GM19468 (cell line): ENCODE results near the gene IGFBP3.

ENCODE experiments used
- ATAC-seq: cut with Tn5 transposase; IDR thresholded peaks from one replicate; pipeline ENCODE4 v1.9.1; 2021; ENCODE audit warnings: mild to moderate bottlenecking, moderate library complexity, moderate number of reproducible peaks; ENCODE audit not compliant: unreplicated experiment; ENCODE audit errors: extremely low read depth

Gene IGFBP3

GRCh38 chr7:45878457-45879144, 42.5 kb downstream of the IGFBP3 start:
- no peak for ATAC-seq

DNA sequence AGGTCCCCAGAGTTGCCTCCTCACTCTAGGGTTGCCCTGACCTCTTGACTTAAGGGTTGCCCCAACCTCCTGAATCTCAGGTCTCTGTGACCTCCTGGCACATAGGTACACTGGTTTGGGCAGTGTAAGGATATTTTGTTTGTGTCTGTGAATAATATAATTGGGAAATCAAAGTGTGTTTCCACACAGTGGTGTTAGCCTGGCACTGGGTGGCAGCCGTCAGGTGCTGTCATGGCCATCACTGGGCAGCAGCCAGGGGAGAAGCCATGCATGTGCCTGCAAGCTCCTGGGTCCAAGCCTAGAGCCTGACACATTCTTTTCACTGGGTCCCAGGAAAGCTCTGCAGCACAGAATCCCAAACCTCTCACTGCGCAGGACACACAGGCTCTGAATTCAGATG, 44.6 kb downstream of the IGFBP3 start:
- no peak for ATAC-seq

- no peak for ATAC-seq
These were observed 46.5 kb downstream of the IGFBP3 start for GRCh38 chr7:45874408-45875131.

- no peak for ATAC-seq
These were observed 47.7 kb downstream of the IGFBP3 start for GRCh38 chr7:45873355-45873754.

GRCh38 chr7:45873035-45873354, 48.1 kb downstream of the IGFBP3 start, which contains the start of gene CCDC201:
CCDC201 (minus strand) TSS chr7:45873082; CDS start chr7:45873007, 75 bp downstream.
- ATAC-seq: no peak

DNA sequence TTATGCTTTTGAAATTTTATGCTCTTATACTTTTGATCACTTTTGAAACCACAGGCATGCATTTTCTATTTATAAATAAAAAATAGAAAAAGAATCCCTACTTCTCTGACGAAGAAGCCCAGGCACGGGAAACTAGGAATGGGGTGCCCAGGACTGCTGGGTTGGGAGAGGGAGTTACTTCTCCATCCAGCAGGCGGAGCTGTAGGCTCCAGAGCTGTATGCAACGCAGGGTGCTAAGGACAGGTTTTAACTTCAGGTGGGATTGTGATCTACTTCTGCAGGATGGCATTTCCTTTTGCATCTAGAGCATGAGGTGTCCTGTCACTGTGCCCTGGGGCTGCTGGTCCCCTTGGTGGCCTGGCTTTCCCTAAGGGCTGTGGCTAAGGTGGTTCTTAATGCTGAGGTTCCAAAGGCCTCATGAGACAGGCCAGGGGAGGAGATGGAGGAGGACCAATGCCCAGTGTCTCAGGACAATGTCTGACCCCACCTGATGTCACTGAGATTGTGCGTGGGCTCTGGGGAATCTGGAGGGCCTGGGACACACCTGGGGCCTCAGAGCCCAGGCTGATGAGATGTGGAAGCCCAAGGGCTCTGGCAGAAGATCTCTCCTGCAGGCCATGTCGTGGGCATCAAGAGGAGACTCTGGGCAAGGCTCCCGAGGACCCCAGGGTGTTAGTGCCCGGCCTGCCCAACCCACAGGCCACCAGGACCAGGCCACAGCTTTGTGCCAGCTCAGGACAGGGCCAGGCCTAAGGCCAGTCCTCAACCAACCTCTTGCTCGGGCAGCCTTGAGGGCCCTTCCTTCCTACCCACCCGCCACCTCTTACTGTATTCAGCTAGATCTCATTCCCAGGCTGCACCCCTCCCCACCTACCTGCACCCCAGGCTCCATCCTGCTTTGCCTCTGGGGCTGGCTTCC, 48.7 kb downstream of the IGFBP3 start:
- ATAC-seq: no peak

DNA sequence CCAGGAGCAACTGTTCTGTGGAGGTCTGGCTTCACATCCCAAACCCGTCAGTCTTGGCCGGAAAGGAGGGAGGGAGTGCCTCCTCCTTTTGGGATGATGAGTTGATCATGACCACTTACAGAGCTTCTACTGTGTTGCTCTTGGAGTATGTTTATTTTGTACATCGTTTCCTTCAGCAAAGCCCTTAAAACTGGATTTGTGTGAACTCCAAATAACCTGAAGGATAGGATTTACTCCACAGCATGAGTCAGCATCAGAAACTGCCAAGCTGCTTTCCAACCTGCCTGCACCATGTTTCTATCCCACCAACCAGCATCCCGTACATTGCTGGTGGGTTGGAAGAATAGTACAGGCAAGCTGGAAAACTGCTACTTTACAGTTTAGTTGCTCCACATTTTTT, 51.6 kb downstream of the IGFBP3 start:
- ATAC-seq: no peak

DNA sequence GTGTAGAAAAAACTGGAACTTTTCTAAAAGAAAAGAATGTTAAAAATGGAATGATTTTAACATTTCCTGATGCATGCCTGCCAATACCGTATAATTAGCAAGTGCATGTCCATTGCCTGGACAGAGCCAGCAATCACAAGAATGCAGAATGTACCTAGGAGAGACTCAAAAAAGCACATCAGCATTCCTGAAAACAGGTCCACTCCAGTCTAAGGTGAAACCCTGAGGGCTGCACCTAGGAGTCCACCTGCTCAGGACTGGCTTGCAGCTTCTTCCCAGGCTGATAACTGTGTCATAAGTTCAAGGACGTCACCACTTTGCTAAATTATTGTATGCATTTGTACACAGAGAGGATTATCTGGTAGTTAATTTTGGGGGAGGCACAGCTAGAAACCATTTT, 53.6 kb downstream of the IGFBP3 start:
- ATAC-seq: no peak

DNA sequence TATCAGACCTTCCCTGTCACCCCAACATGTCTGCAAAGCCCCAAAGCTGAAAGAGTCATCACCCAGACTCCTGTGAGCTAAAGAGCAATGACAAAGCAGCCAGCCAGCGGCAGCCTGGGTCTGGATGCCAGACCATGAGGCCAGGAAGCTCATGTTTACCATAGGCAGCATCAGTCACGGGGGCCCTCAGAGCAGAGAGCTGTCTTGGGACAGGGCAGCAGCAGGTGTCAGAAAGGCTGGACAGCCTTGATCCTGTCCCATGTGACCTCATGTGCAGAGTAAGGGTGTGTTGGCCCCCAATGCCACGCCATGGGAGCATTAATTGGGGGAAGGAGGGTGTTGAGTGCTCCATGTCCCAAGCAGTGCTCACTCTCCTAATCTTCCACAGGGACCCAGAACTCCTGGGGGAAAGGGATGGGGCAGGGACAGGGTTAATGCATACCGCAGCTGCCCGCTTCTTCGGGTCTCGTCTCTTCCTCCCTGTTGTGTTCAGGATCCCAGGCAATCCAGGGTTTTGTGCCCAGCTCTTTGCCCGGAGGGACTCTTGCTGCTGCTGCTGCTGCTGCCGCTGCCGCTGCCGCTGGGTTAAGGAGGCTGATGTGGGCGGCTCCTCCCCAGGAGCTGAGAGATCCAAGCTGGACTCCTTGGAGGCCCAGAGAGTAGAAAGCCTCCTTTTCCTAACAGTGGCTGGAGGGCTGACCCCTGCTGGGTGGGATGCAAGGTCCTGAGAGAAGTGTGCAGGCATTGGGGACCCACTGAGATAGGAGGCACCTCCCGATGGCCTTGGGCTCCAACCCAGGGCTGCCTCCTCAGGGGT, 55.3 kb downstream of the IGFBP3 start:
- no peak for ATAC-seq

- ATAC-seq: no peak
These were observed 57.4 kb downstream of the IGFBP3 start for GRCh38 chr7:45863715-45864114.
